IMR-90 (cell line): ENCODE measurements around the gene RNF11. TPM values are rescaled to one million over a fixed set of nuclear protein-coding genes. Genes with fewer than 3 reads are reported as not detected.
A peak's percentile ranks its signal among the peaks of the same experiment; 100 is the strongest.

Experiments
- ATAC-seq: fragments of 200-7000 bp; cut with Tn5 transposase; 2 replicates; pipeline ENCODE4 v1.9.1; 2020; ENCODE audit warnings: low read depth, mild to moderate bottlenecking, moderate library complexity
- BruUV-seq: library from RNA; stranded (reverse); fragments of 400-500 nt; replicated peaks from 2 replicates; lab custom pipeline; 2021; lab: Mats Ljungman, UMichigan
- CTCF ChIA-PET: fragments of 300-600 bp; formaldehyde crosslinking; extraction: SDS; loops from one replicate; lab custom pipeline; 2021; ENCODE audit warnings: antibody characterized with exemption; lab: Yijun Ruan, JAX
- POLR2A ChIA-PET: fragments of 300-600 bp; sonication (Branson Sonifier 250); formaldehyde crosslinking; loops from one replicate; lab custom pipeline; 2022; ENCODE audit warnings: antibody characterized with exemption; ENCODE audit not compliant: unreplicated experiment; lab: Charles Lee
- DNase-seq: peaks from one replicate; pipeline ENCODE4 v3.0.0; 2013
- H2AFZ ChIP-seq: replicated peaks from 2 replicates; pipeline ENCODE3; 2013; ENCODE audit warnings: low read length, mild to moderate bottlenecking; ENCODE audit not compliant: poor library complexity
- H2AK5ac ChIP-seq: 2 replicates; pipeline ENCODE4 v1.6.1; 2013; ENCODE audit warnings: low read depth, low read length, inconsistent platforms
- H2AK9ac ChIP-seq: replicated peaks from 2 replicates; pipeline ENCODE3; 2013; ENCODE audit warnings: mild to moderate bottlenecking, low read depth, low read length, moderate library complexity; ENCODE audit not compliant: poor library complexity
- H2BK120ac ChIP-seq: 2 replicates; pipeline ENCODE4 v1.6.1; 2013; ENCODE audit warnings: low read depth, low read length, inconsistent platforms
- H2BK15ac ChIP-seq: 3 replicates; pipeline ENCODE4 v1.6.1; 2013; ENCODE audit warnings: low read depth, low read length, inconsistent platforms
- H2BK20ac ChIP-seq: 2 replicates; pipeline ENCODE4 v1.6.1; 2013; ENCODE audit warnings: low read depth, mild to moderate bottlenecking, inconsistent platforms, low read length, moderate library complexity
- H2BK5ac ChIP-seq: 2 replicates; pipeline ENCODE4 v1.6.1; 2013; ENCODE audit warnings: mild to moderate bottlenecking, low read depth, low read length, inconsistent platforms; ENCODE audit not compliant: poor library complexity, severe bottlenecking
- H3K14ac ChIP-seq: replicated peaks from 2 replicates; pipeline ENCODE4 v1.6.1; 2013; ENCODE audit warnings: low read depth, low read length, inconsistent platforms
- H3K18ac ChIP-seq: 2 replicates; pipeline ENCODE4 v1.6.1; 2013; ENCODE audit warnings: low read depth, low read length, control low read depth
- H3K23ac ChIP-seq: 2 replicates; pipeline ENCODE4 v1.6.1; 2013; ENCODE audit warnings: low read depth, low read length, inconsistent platforms
- H3K27ac ChIP-seq: 2 replicates; pipeline ENCODE4 v1.5.1; 2013; ENCODE audit warnings: mild to moderate bottlenecking, control low read depth, low read length; ENCODE audit not compliant: insufficient read depth
- H3K27me3 ChIP-seq: 2 replicates; pipeline ENCODE4 v1.6.1; 2013; ENCODE audit warnings: low read length; ENCODE audit not compliant: control insufficient read depth, insufficient read depth
- H3K36me3 ChIP-seq: 2 replicates; pipeline ENCODE4 v1.6.1; 2013; ENCODE audit warnings: low read length, mixed read lengths; ENCODE audit not compliant: control insufficient read depth, insufficient read depth
- H3K4ac ChIP-seq: 2 replicates; pipeline ENCODE4 v1.6.1; 2013; ENCODE audit warnings: low read depth, low read length, inconsistent platforms
- H3K4me1 ChIP-seq: 2 replicates; pipeline ENCODE4 v1.6.1; 2013; ENCODE audit warnings: low read length, mixed read lengths; ENCODE audit not compliant: control insufficient read depth, insufficient read depth
- H3K4me2 ChIP-seq: 2 replicates; pipeline ENCODE4 v1.6.1; 2013; ENCODE audit warnings: low read depth, mild to moderate bottlenecking, control low read depth, low read length, moderate library complexity
- H3K4me3 ChIP-seq: 2 replicates; pipeline ENCODE4 v1.5.1; 2013; ENCODE audit warnings: low read depth, mild to moderate bottlenecking, control low read depth, low read length, moderate library complexity; ENCODE audit not compliant: insufficient read depth
- H3K56ac ChIP-seq: 2 replicates; pipeline ENCODE4 v1.6.1; 2013; ENCODE audit warnings: low read length, inconsistent platforms; ENCODE audit not compliant: insufficient read depth; ENCODE audit errors: extremely low read depth
- H3K79me1 ChIP-seq, 2 experiments: 2 replicates each; pipeline ENCODE4 v1.6.1; 2013; ENCODE audit warnings: low read length in 2 of 2, inconsistent platforms in 1 of 2, low read depth in 1 of 2
- H3K9ac ChIP-seq: 2 replicates; pipeline ENCODE4 v1.6.1; 2013; ENCODE audit warnings: low read depth, low read length, control low read depth
- H3K9me1 ChIP-seq: 2 replicates; pipeline ENCODE4 v1.6.1; 2013; ENCODE audit warnings: low read length, inconsistent platforms; ENCODE audit not compliant: insufficient read depth
- H3K9me3 ChIP-seq: 2 replicates; pipeline ENCODE4 v1.6.1; 2013; ENCODE audit warnings: low read length; ENCODE audit not compliant: control insufficient read depth, insufficient read depth
- H4K20me1 ChIP-seq: 2 replicates; pipeline ENCODE4 v1.6.1; 2013; ENCODE audit warnings: low read length, inconsistent platforms; ENCODE audit not compliant: insufficient read depth
- H4K5ac ChIP-seq: 2 replicates; pipeline ENCODE4 v1.6.1; 2013; ENCODE audit warnings: mild to moderate bottlenecking, low read depth, low read length, control low read depth
- H4K8ac ChIP-seq, 2 experiments: 2 replicates each; pipeline ENCODE4 v1.6.1; 2013; ENCODE audit warnings: low read depth in 2 of 2, low read length in 2 of 2, control low read depth in 1 of 2, inconsistent platforms in 1 of 2
- H4K91ac ChIP-seq: 2 replicates; pipeline ENCODE4 v1.6.1; 2013; ENCODE audit warnings: low read depth, low read length, inconsistent platforms; ENCODE audit not compliant: insufficient read depth
- BHLHE40 ChIP-seq: fragments of 150-350 bp; IDR thresholded peaks from 2 replicates; pipeline ENCODE4 v1.6.1; 2016; ENCODE audit warnings: mild to moderate bottlenecking, low read depth, low read length
- CHD1 ChIP-seq: IDR thresholded peaks from 2 replicates; pipeline ENCODE4 v1.6.1; 2012; ENCODE audit warnings: low read depth, low read length, improper control_type of control experiment
- CTCF ChIP-seq: conservative IDR thresholded peaks from 2 replicates; pipeline ENCODE4 v1.5.1; 2012; ENCODE audit warnings: mild to moderate bottlenecking, low read depth, low read length, improper control_type of control experiment
- ELK1 ChIP-seq: fragments of 150-350 bp; IDR thresholded peaks from 2 replicates; pipeline ENCODE4 v1.6.1; 2016; ENCODE audit warnings: low read depth, mild to moderate bottlenecking, low read length, moderate library complexity, borderline replicate concordance
- FOS ChIP-seq: fragments of 150-350 bp; IDR thresholded peaks from 2 replicates; pipeline ENCODE4 v1.6.1; 2016; ENCODE audit warnings: low read depth, low read length
- MAFK ChIP-seq: IDR thresholded peaks from 2 replicates; pipeline ENCODE4 v1.6.1; 2012; ENCODE audit warnings: low read depth, low read length, improper control_type of control experiment
- MAZ ChIP-seq: IDR thresholded peaks from 2 replicates; pipeline ENCODE4 v1.6.1; 2012; ENCODE audit warnings: low read depth, mild to moderate bottlenecking, low read length, improper control_type of control experiment, moderate library complexity, borderline replicate concordance
- MXI1 ChIP-seq: IDR thresholded peaks from 2 replicates; pipeline ENCODE4 v1.6.1; 2012; ENCODE audit warnings: low read depth, mild to moderate bottlenecking, low read length, moderate library complexity, borderline replicate concordance
- NFE2L2 ChIP-seq: fragments of 150-350 bp; IDR thresholded peaks from 2 replicates; pipeline ENCODE4 v1.6.1; 2016; ENCODE audit warnings: low read depth, mild to moderate bottlenecking, low read length
- POLR2A ChIP-seq: IDR thresholded peaks from 2 replicates; pipeline ENCODE4 v1.6.1; 2012; ENCODE audit warnings: mild to moderate bottlenecking, low read depth, low read length
- RCOR1 ChIP-seq: IDR thresholded peaks from 2 replicates; pipeline ENCODE4 v1.6.1; 2012; ENCODE audit warnings: mild to moderate bottlenecking, low read length, improper control_type of control experiment; ENCODE audit not compliant: insufficient replicate concordance
- RFX5 ChIP-seq: IDR thresholded peaks from 2 replicates; pipeline ENCODE4 v1.8.0; 2012; ENCODE audit warnings: low read depth, mild to moderate bottlenecking, low read length, moderate library complexity
- SMC3 ChIP-seq: fragments of 150-350 bp; IDR thresholded peaks from 2 replicates; pipeline ENCODE4 v1.6.1; 2016; ENCODE audit warnings: low read depth, mild to moderate bottlenecking, antibody characterized with exemption, low read length, moderate library complexity
- USF2 ChIP-seq: fragments of 150-350 bp; IDR thresholded peaks from 2 replicates; pipeline ENCODE4 v1.6.1; 2017; ENCODE audit warnings: mild to moderate bottlenecking, antibody characterized with exemption, low read length, low read depth
- WGBS, 2 experiments: methylation state at CpG; one replicate each; pipeline versions ENCODE4 v1.1.5 to v1.1.7; 2013; ENCODE audit warnings: missing lambda C conversion rate in 2 of 2; ENCODE audit not compliant: insufficient read length in 1 of 2; ENCODE audit errors: extremely low coverage in 2 of 2; 5-methylcytosine and 5-hydroxymethylcytosine counted together
- dilution Hi-C: fragments of 300-500 bp; cut with HindIII; formaldehyde crosslinking; loops from one replicate; pipeline ENCODE4 v1.14.3; 2018; ENCODE audit warnings: low sequenced_read_pairs; ENCODE audit not compliant: unreplicated experiment
- in situ Hi-C: fragments of 300-500 bp; cut with MboI; formaldehyde crosslinking; loops from 3 replicates; pipeline ENCODE4 v1.14.3; 2019; ENCODE audit warnings: low sequenced_read_pairs, inconsistent platforms, mixed read lengths
- intact Hi-C: fragments of 100-400 bp; cut with micrococcal nuclease; formaldehyde crosslinking; loops from 2 replicates; pipeline ENCODE4 v1.10.0; 2022
- polyA plus RNA-seq, 3 experiments: library from polyadenylated mRNA; depleted of rRNA; stranded (reverse); fragments of >200 nt; gene quantifications; 2 replicates each; pipeline ENCODE4 v1.2.3, GENCODE V29; 2012; ENCODE audit warnings: low replicate concordance in 1 of 3
- total RNA-seq: library from RNA; depleted of rRNA; stranded (reverse); fragments of >200 nt; gene quantifications from 2 replicates; pipeline ENCODE4 v1.2.3, GENCODE V29; 2012

The RNF11 gene
- total and polyA plus RNA-seq, 2 of the 4 experiments (the other 2 are of a cell fraction): 63.3 to 64.1 TPM

DNA sequence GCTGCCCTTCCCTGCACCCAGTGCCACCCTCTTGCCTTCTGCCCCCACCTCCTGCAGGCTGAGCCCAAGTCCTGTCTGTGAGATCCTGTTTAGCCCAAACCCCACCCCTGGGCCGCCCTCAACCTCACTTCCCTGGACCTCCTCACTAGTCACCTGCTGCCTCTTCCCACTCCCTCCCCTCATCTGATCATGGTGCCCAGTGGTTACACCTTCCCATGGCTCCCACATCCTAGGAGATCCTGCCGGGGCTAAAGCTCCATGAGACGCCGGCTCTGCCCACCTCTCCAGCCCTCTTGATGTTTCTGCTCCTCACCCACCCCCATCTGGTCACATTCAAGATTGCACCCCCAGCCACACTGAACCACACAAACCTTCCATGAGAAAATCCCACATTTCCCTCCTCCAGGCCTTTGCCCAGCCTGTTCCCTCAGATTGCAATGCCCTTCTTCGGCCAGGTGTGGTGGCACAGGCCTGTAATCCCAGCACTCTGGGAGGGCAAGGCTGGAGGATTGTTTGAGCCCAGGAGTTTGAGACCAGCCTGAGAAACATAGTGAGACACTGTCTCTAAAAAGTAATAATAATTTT, 77.3 kb downstream of the RNF11 start:
- in situ Hi-C loops: no loop called here
- DNase-seq (no peak), ATAC-seq (peak; percentile 36)
- Histone ChIP-seq H3K9me1 (peaks cover 16% of the 10 kb centered on the region), H3K4me1 (peaks cover 10% of the 10 kb centered on the region), H3K4ac (0 out of 2 replicates have a peak overlapping the region, but pooled peaks have one; percentile 18), H2BK20ac (no peak overlapping the region), H2BK15ac (no peak overlapping the region; the same call in 2 of the 3 replicates), H3K9me3 (no peaks in the 10 kb centered on the region), H3K14ac (no peak overlapping the region), H2AK9ac (no peak overlapping the region), H3K4me3 (no peak overlapping the region), H3K36me3 (no peaks in the 10 kb centered on the region), H3K56ac (no peak overlapping the region), H3K27ac (no peak overlapping the region), H2BK5ac (no peak overlapping the region), H4K5ac (no peak overlapping the region; the same call in 1 of the 2 replicates), H4K91ac (peak overlapping the region; percentile 14; the same call in 1 of the 2 replicates), H2AFZ (peak overlapping the region; percentile 34), H3K23ac (no peak overlapping the region), H3K4me2 (no peak overlapping the region), H3K79me1 (no peaks in the 10 kb centered on the region), H4K8ac (peak overlapping the region; percentile 32 to 43; a peak in 2 of 4 replicates), H3K9ac (no peak overlapping the region), H2BK120ac (no peak overlapping the region; the same call in 1 of the 2 replicates), H3K18ac (no peak overlapping the region), H4K20me1 (no peaks in the 10 kb centered on the region), H3K27me3 (no peaks in the 10 kb centered on the region), H2AK5ac (peak overlapping the region; percentile 60; the same call in 1 of the 2 replicates)
- dilution Hi-C loops: no loop called here
- ChIA-PET CTCF (no interaction called here), POLR2A (no interaction called here)
- no TSS peak for BruUV-seq
- intact Hi-C loops: no loop called here
- TF ChIP-seq MXI1 (no peak), SMC3 (no peak), ELK1 (no peak), USF2 (no peak), FOS (no peak), MAZ (no peak), CHD1 (no peak), POLR2A (no peak), RCOR1 (no peak), CTCF (no peak), MAFK (no peak), NFE2L2 (no peak), RFX5 (no peak), BHLHE40 (no peak)
- 71% methylated on average over 1 of the region's 5 CpGs; no CpG with 5 or more reads in 1 of the 2 experiments for WGBS, 2 experiments
